Liver (tissue), 3 donors: Measurements from ENCODE around the gene DDX54.

Source experiments
- GABPA ChIP-seq, 2 donors: IDR thresholded peaks in 1 of 2; conservative IDR thresholded peaks in 1 of 2; 2 replicates each; pipeline ENCODE4 v1.6.1; 2016; ENCODE audit warnings: antibody characterized with exemption in 2 of 2, mild to moderate bottlenecking in 1 of 2, moderate library complexity in 1 of 2
- HNF4G ChIP-seq: IDR thresholded peaks from 2 replicates; pipeline ENCODE4 v1.6.1; 2016; ENCODE audit warnings: antibody characterized with exemption
- JUND ChIP-seq, 2 donors: IDR thresholded peaks; 2 replicates each; pipeline ENCODE4 v1.6.1; 2016; ENCODE audit warnings: antibody characterized with exemption in 2 of 2
- RAD21 ChIP-seq, 2 donors: IDR thresholded peaks; 2 replicates each; pipeline ENCODE4 v1.6.1; 2016; ENCODE audit warnings: antibody characterized with exemption in 2 of 2, mild to moderate bottlenecking in 2 of 2
- SP1 ChIP-seq: IDR thresholded peaks from 2 replicates; pipeline ENCODE4 v1.6.1; 2018; ENCODE audit warnings: antibody characterized with exemption, mild to moderate bottlenecking
- TAF1 ChIP-seq: conservative IDR thresholded peaks from 2 replicates; pipeline ENCODE4 v1.6.1; 2016; ENCODE audit warnings: antibody characterized with exemption, mild to moderate bottlenecking
- YY1 ChIP-seq: IDR thresholded peaks from 2 replicates; pipeline ENCODE4 v1.6.1; 2016; ENCODE audit warnings: antibody characterized with exemption, mild to moderate bottlenecking
- TF ChIP-seq, protein P1 (sequence below): fragments of 150-350 bp; IDR thresholded peaks from 2 replicates; pipeline ENCODE4 v1.5.1; 2017; ENCODE audit warnings: improper control_type of control experiment, low read depth, low read length; ENCODE audit not compliant: missing input control
- TF ChIP-seq, protein P2 (sequence below): IDR thresholded peaks from 2 replicates; pipeline ENCODE4 v1.6.1; 2016; ENCODE audit warnings: antibody characterized with exemption
- TF ChIP-seq, protein P3 (sequence below): IDR thresholded peaks from 2 replicates; pipeline ENCODE4 v1.6.1; 2016; ENCODE audit warnings: antibody characterized with exemption, mild to moderate bottlenecking
- TF ChIP-seq, protein P4 (sequence below): IDR thresholded peaks from 2 replicates; pipeline ENCODE4 v1.6.1; 2016; ENCODE audit warnings: antibody characterized with exemption
- TF ChIP-seq, protein P5 (sequence below): IDR thresholded peaks from 2 replicates; pipeline ENCODE4 v1.6.1; 2016; ENCODE audit warnings: antibody characterized with exemption
- donor health status: healthy.
- donor health status: healthy.

DNA sequence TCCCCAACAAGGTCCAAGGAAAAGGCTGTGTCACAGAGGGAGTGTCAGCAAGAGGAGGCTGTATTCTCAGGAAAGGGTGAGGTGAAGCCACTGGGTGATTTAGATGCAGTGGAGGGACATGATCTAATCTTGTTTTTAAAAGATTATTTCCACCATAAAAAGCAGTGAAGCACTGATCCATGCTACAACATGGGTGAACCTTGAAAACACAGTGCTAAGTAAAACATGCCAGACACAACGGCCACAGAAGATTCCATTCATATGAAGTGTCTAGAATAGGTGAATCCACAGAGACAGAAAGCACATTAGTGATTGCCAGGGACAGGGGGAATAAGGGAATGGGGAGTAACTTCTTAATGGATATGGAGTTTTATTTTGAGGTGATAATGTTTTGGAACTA, 13.0 kb upstream of the DDX54 start:
- TF ChIP-seq, protein P1, sequence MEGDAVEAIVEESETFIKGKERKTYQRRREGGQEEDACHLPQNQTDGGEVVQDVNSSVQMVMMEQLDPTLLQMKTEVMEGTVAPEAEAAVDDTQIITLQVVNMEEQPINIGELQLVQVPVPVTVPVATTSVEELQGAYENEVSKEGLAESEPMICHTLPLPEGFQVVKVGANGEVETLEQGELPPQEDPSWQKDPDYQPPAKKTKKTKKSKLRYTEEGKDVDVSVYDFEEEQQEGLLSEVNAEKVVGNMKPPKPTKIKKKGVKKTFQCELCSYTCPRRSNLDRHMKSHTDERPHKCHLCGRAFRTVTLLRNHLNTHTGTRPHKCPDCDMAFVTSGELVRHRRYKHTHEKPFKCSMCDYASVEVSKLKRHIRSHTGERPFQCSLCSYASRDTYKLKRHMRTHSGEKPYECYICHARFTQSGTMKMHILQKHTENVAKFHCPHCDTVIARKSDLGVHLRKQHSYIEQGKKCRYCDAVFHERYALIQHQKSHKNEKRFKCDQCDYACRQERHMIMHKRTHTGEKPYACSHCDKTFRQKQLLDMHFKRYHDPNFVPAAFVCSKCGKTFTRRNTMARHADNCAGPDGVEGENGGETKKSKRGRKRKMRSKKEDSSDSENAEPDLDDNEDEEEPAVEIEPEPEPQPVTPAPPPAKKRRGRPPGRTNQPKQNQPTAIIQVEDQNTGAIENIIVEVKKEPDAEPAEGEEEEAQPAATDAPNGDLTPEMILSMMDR: no peak
- no peak for TF ChIP-seq SP1
- TF ChIP-seq, protein P2, sequence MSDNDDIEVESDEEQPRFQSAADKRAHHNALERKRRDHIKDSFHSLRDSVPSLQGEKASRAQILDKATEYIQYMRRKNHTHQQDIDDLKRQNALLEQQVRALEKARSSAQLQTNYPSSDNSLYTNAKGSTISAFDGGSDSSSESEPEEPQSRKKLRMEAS: no peak
- TF ChIP-seq, protein P3, sequence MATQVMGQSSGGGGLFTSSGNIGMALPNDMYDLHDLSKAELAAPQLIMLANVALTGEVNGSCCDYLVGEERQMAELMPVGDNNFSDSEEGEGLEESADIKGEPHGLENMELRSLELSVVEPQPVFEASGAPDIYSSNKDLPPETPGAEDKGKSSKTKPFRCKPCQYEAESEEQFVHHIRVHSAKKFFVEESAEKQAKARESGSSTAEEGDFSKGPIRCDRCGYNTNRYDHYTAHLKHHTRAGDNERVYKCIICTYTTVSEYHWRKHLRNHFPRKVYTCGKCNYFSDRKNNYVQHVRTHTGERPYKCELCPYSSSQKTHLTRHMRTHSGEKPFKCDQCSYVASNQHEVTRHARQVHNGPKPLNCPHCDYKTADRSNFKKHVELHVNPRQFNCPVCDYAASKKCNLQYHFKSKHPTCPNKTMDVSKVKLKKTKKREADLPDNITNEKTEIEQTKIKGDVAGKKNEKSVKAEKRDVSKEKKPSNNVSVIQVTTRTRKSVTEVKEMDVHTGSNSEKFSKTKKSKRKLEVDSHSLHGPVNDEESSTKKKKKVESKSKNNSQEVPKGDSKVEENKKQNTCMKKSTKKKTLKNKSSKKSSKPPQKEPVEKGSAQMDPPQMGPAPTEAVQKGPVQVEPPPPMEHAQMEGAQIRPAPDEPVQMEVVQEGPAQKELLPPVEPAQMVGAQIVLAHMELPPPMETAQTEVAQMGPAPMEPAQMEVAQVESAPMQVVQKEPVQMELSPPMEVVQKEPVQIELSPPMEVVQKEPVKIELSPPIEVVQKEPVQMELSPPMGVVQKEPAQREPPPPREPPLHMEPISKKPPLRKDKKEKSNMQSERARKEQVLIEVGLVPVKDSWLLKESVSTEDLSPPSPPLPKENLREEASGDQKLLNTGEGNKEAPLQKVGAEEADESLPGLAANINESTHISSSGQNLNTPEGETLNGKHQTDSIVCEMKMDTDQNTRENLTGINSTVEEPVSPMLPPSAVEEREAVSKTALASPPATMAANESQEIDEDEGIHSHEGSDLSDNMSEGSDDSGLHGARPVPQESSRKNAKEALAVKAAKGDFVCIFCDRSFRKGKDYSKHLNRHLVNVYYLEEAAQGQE: no peak
- no peak for TF ChIP-seq GABPA (IDR thresholded peaks at IDR 0.05 in 1 of 2, conservative IDR thresholded peaks at IDR 0.05 in 1 of 2)
- TF ChIP-seq, protein P4, sequence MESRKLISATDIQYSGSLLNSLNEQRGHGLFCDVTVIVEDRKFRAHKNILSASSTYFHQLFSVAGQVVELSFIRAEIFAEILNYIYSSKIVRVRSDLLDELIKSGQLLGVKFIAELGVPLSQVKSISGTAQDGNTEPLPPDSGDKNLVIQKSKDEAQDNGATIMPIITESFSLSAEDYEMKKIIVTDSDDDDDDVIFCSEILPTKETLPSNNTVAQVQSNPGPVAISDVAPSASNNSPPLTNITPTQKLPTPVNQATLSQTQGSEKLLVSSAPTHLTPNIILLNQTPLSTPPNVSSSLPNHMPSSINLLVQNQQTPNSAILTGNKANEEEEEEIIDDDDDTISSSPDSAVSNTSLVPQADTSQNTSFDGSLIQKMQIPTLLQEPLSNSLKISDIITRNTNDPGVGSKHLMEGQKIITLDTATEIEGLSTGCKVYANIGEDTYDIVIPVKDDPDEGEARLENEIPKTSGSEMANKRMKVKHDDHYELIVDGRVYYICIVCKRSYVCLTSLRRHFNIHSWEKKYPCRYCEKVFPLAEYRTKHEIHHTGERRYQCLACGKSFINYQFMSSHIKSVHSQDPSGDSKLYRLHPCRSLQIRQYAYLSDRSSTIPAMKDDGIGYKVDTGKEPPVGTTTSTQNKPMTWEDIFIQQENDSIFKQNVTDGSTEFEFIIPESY: no peak
- TF ChIP-seq YY1: no peak
- TF ChIP-seq RAD21 (IDR thresholded peaks at IDR 0.05): no peak
- no peak for TF ChIP-seq TAF1
- no peak for TF ChIP-seq JUND (IDR thresholded peaks at IDR 0.05)
- TF ChIP-seq, protein P5, sequence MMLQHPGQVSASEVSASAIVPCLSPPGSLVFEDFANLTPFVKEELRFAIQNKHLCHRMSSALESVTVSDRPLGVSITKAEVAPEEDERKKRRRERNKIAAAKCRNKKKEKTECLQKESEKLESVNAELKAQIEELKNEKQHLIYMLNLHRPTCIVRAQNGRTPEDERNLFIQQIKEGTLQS: no peak
- no peak for TF ChIP-seq HNF4G
